Endodermal cell (in vitro differentiated cells): ENCODE results near the gene CCDC32. TPM values are rescaled to one million over a fixed set of nuclear protein-coding genes. Genes with fewer than 3 reads are reported as not detected.
A peak's percentile ranks its signal among the peaks of the same experiment; 100 is the strongest.
"Not testable (repeated sequence)": the region's sequence is repeated elsewhere in the genome, so short reads cannot be mapped to it uniquely, and the experiment has no call there.

Source experiments
- DNase-seq: peaks from one replicate; pipeline ENCODE4 v3.0.0-alpha.2; 2017
- H3K27ac ChIP-seq: 2 replicates; pipeline ENCODE4 v1.5.1; 2013; ENCODE audit warnings: mild to moderate bottlenecking, low read depth, low read length, moderate library complexity
- H3K27me3 ChIP-seq: 2 replicates; pipeline ENCODE4 v1.6.1; 2013; ENCODE audit warnings: mild to moderate bottlenecking, low read length, moderate library complexity; ENCODE audit not compliant: insufficient read depth, control insufficient read depth, poor library complexity, severe bottlenecking
- H3K36me3 ChIP-seq: 2 replicates; pipeline ENCODE4 v1.7.0; 2013; ENCODE audit warnings: mild to moderate bottlenecking, low read length, moderate library complexity; ENCODE audit not compliant: control insufficient read depth, insufficient read depth
- H3K4me1 ChIP-seq: one replicate; pipeline ENCODE4 v1.7.0; 2013; ENCODE audit warnings: low read length; ENCODE audit not compliant: control insufficient read depth, insufficient read depth
- H3K4me3 ChIP-seq: 2 replicates; pipeline ENCODE4 v1.5.1; 2013; ENCODE audit warnings: mild to moderate bottlenecking, low read length, moderate library complexity
- H3K9ac ChIP-seq: 2 replicates; pipeline ENCODE4 v1.6.1; 2013; ENCODE audit warnings: mild to moderate bottlenecking, low read length, moderate library complexity; ENCODE audit not compliant: poor library complexity, severe bottlenecking; ENCODE audit errors: extremely low read depth
- H3K9me3 ChIP-seq: 2 replicates; pipeline ENCODE4 v1.6.1; 2013; ENCODE audit warnings: mild to moderate bottlenecking, low read length, moderate library complexity; ENCODE audit not compliant: control insufficient read depth
- H3K27ac Mint-ChIP-seq: 2 replicates; pipeline ENCODE4 v1.8.0; 2020; ENCODE audit warnings: mixed read lengths
- H3K27me3 Mint-ChIP-seq: 2 replicates; pipeline ENCODE4 v1.8.0; 2021; ENCODE audit warnings: mild to moderate bottlenecking, mixed read lengths; ENCODE audit not compliant: insufficient read depth
- H3K36me3 Mint-ChIP-seq: 2 replicates; pipeline ENCODE4 v1.8.0; 2020; ENCODE audit warnings: low read depth, mixed read lengths
- H3K4me1 Mint-ChIP-seq: 2 replicates; pipeline ENCODE4 v1.8.0; 2020; ENCODE audit warnings: mixed read lengths
- H3K4me3 Mint-ChIP-seq: 2 replicates; pipeline ENCODE4 v1.8.0; 2020; ENCODE audit warnings: mild to moderate bottlenecking, moderate library complexity, mixed read lengths
- H3K9me3 Mint-ChIP-seq: 2 replicates; pipeline ENCODE4 v1.8.0; 2020; ENCODE audit warnings: mild to moderate bottlenecking, mixed read lengths
- WGBS, 2 experiments: methylation state at CpG; one replicate each; pipeline versions ENCODE4 v1.1.5 to v1.1.7; 2013; ENCODE audit warnings: missing lambda C conversion rate in 2 of 2, mixed read lengths in 1 of 2; ENCODE audit not compliant: insufficient coverage in 1 of 2, insufficient read length in 1 of 2; 5-methylcytosine and 5-hydroxymethylcytosine counted together
- total RNA-seq, 2 donors: library from RNA; stranded (reverse); fragmentation: NEBNext Ultra II Directional in 1 of 2; extraction: Animal tissue kit (Norgen Biotek cat#: 25700) in 1 of 2; gene quantifications; 2 replicates in 1 of 2; 3 replicates in 1 of 2; pipeline ENCODE4 v1.2.1, GENCODE V29; 2021
- TF ChIP-seq, protein P1 (sequence below): fragments of 200-600 bp; sonication (generic); conservative IDR thresholded peaks from 2 replicates; pipeline ENCODE4 v1.5.0; 2021; ENCODE audit warnings: antibody characterized with exemption, mild to moderate bottlenecking

CCDC32 gene
- total RNA-seq, 2 donors from 2014 or later: 14.9 to 16.8 TPM

DNA sequence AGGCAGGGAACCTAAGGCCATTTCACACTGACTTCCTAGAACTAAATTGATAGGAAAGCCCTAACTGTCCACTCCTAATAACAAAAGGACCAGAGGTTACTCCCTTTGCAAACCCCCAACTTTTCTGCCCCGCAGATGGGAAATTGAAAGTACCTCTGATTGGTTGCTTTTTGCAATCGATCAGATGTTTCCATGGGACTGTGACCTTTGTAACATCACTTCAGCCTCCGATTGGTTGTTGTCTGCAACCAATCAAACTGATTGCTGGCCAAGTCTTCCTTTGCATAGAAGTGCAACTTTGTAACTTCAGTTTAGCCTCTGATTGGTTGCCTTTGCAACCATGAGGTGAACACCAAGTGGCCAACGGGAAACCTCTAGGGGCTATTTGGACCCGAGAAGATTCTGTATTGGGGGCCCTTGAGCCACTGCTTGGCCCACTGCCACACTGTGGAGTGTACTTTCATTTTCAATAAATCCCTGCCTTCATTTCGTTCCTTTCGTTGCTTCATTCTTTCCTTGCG, 17.9 kb upstream of the CCDC32 start:
- Mint-ChIP-seq H3K36me3 (peaks cover 2% of the 10 kb centered on the region), H3K4me3 (no peak overlapping the region), H3K4me1 (no peaks in the 10 kb centered on the region), H3K27ac (no peak overlapping the region), H3K9me3 (peaks cover 9% of the 10 kb centered on the region), H3K27me3 (peaks cover 2% of the 10 kb centered on the region)
- Histone ChIP-seq H3K27ac (no peak overlapping the region), H3K27me3 (no peaks in the 10 kb centered on the region), H3K4me1 (no peaks in the 10 kb centered on the region), H3K36me3 (no peaks in the 10 kb centered on the region), H3K4me3 (no peak overlapping the region), H3K9me3 (no peaks in the 10 kb centered on the region), H3K9ac (no peak overlapping the region)
- TF ChIP-seq, protein P1, sequence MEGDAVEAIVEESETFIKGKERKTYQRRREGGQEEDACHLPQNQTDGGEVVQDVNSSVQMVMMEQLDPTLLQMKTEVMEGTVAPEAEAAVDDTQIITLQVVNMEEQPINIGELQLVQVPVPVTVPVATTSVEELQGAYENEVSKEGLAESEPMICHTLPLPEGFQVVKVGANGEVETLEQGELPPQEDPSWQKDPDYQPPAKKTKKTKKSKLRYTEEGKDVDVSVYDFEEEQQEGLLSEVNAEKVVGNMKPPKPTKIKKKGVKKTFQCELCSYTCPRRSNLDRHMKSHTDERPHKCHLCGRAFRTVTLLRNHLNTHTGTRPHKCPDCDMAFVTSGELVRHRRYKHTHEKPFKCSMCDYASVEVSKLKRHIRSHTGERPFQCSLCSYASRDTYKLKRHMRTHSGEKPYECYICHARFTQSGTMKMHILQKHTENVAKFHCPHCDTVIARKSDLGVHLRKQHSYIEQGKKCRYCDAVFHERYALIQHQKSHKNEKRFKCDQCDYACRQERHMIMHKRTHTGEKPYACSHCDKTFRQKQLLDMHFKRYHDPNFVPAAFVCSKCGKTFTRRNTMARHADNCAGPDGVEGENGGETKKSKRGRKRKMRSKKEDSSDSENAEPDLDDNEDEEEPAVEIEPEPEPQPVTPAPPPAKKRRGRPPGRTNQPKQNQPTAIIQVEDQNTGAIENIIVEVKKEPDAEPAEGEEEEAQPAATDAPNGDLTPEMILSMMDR: no peak
- WGBS, 2 experiments: 93 to 94% methylated on average over 7 to 8 of the region's 8 CpGs
- DNase-seq: peak; percentile 54

DNA sequence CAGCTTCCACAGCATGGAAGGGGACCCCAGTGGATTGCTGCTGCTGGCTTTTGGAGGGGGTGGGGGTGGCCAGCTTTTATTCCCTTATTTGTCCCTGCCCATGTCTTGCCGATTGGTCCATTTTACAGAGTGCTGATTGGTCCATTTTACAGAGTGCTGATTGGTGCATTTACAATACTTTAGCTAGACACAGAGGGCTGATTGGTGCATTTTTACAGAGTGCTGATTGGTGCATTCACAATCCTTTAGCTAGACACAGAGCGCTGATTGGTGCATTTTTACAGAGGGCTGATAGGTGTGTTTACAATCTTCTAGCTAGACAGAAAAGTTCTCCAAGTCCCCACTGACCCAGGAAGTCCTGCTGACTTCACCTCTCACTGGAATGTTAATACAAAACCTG, 17.0 kb upstream of the CCDC32 start:
- H3K9me3 ChIP-seq, H3K27me3 Mint-ChIP-seq, DNase-seq, H3K9ac ChIP-seq, H3K27ac ChIP-seq, H3K4me1 ChIP-seq, H3K27ac Mint-ChIP-seq, H3K36me3 ChIP-seq, H3K4me3 ChIP-seq, H3K27me3 ChIP-seq, H3K36me3 Mint-ChIP-seq, H3K9me3 Mint-ChIP-seq, H3K4me3 Mint-ChIP-seq, H3K4me1 Mint-ChIP-seq: not testable (repeated sequence)
- 64 to 68% methylated on average over 2 of the region's 2 CpGs for WGBS, 2 experiments

DNA sequence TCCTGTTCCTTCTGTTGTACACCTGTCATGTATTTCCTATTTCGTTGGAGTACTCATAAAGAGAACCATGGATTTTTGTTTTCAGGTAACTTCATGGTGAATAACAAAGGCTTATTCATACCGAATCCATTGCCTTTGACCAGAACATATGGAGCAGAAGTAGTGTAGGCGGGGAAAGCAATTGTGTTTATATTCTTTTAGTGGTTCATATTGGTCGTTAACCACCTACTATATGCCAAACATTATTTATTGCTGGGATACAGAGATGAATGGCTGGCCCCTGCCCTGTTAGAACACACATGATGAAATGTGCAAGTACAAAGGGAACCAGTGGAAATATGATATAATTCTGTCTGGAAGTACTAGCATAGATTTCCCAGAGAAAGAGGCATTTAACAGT, 14.1 kb upstream of the CCDC32 start:
- TF ChIP-seq, protein P1: no peak
- peaks cover 9% of the 10 kb centered on the region for H3K9me3 Mint-ChIP-seq
- Histone ChIP-seq H3K36me3 (peaks cover 10% of the 10 kb centered on the region), H3K9ac (no peak overlapping the region), H3K27me3 (no peaks in the 10 kb centered on the region), H3K27ac (no peak overlapping the region), H3K4me1 (no peaks in the 10 kb centered on the region), H3K9me3 (no peaks in the 10 kb centered on the region), H3K4me3 (no peak overlapping the region)
- no peak overlapping the region for H3K27ac Mint-ChIP-seq
- DNase-seq: no peak
- H3K4me3 Mint-ChIP-seq: no peak overlapping the region
- peaks cover 15% of the 10 kb centered on the region for H3K36me3 Mint-ChIP-seq
- no peaks in the 10 kb centered on the region for H3K4me1 Mint-ChIP-seq
- no peaks in the 10 kb centered on the region for H3K27me3 Mint-ChIP-seq
- whole genome bisulfite sequencing, 2 experiments: 83% methylated on average over 3 of the region's 4 CpGs; no CpG with 5 or more reads in 1 of the 2 experiments

DNA sequence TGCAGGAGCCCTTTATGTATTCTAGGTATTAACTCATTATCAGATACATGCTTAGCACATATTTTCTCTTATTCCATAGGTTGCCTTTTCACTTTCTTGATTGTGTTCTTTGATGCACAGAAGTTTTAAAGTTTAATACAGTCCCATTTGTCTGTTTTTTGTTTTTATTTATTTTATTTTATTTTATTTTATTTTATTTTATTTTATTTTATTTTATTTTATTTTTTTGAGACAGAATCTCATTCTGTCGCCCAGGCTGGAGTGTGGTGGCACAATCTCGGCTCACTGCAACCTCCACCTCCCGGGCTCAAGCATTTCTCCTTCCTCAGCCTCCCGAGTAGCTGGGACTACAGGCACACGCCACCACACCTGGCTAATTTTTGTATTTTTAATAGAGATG, 12.1 kb upstream of the CCDC32 start:
- not testable (repeated sequence) for H3K4me3 Mint-ChIP-seq, H3K9me3 Mint-ChIP-seq, H3K9ac ChIP-seq, H3K27ac ChIP-seq, H3K4me1 Mint-ChIP-seq, H3K9me3 ChIP-seq, H3K4me3 ChIP-seq, DNase-seq, H3K27me3 Mint-ChIP-seq, H3K27me3 ChIP-seq, H3K27ac Mint-ChIP-seq, H3K4me1 ChIP-seq
- WGBS, 2 experiments: 80 to 97% methylated on average over 1 to 5 of the region's 5 CpGs
- peaks cover 20% of the 10 kb centered on the region for H3K36me3 ChIP-seq
- peaks cover 28% of the 10 kb centered on the region for H3K36me3 Mint-ChIP-seq
